Activated T-cell treated with anti-CD3 and anti-CD28 coated beads, Interleukin-2, amount 50 U/mL, for 72 hours (primary cell): ENCODE results near the gene SERPINA9. TPM values are rescaled to one million over a fixed set of nuclear protein-coding genes. Genes with fewer than 3 reads are reported as not detected.

Source experiments
- ATAC-seq, 2 donors: fragments of 150-1000 bp; cut with Tn5 transposase; replicated peaks in 1 of 2; 2 replicates each; pipeline ENCODE4 v1.10.0; 2021; ENCODE audit warnings: moderate library complexity in 2 of 2, mild to moderate bottlenecking in 1 of 2
- DNase-seq, 2 donors: peaks; one replicate each; pipeline ENCODE4 v3.0.0; 2021 to 2022; ENCODE audit warnings: mixed read lengths in 1 of 2
- H3K27ac Mint-ChIP-seq: one replicate; pipeline ENCODE4 v1.8.0; 2022; ENCODE audit warnings: mild to moderate bottlenecking, moderate library complexity, mixed read lengths
- H3K27me3 Mint-ChIP-seq: one replicate; pipeline ENCODE4 v1.8.0; 2022; ENCODE audit warnings: low read depth, mixed read lengths
- H3K36me3 Mint-ChIP-seq, 2 donors: one replicate each; pipeline ENCODE4 v1.8.0; 2022; ENCODE audit warnings: mixed read lengths in 2 of 2, mild to moderate bottlenecking in 1 of 2; ENCODE audit not compliant: insufficient read depth in 2 of 2
- H3K4me1 Mint-ChIP-seq: one replicate; pipeline ENCODE4 v1.8.0; 2022; ENCODE audit warnings: low read depth, mixed read lengths
- H3K4me3 Mint-ChIP-seq, 2 donors: one replicate each; pipeline ENCODE4 v1.8.0; 2022; ENCODE audit warnings: mild to moderate bottlenecking in 2 of 2, mixed read lengths in 2 of 2, moderate library complexity in 2 of 2
- H3K9me3 Mint-ChIP-seq, 2 donors: one replicate each; pipeline ENCODE4 v1.8.0; 2022; ENCODE audit warnings: mixed read lengths in 2 of 2
- total RNA-seq, 2 donors: library from RNA; stranded (reverse); gene quantifications; one replicate each; pipeline ENCODE4 v1.2.3, GENCODE V29; 2022

The SERPINA9 gene
- total RNA-seq, 2 donors from 2014 or later = not detected

GRCh38 chr14:94465042-94465441 lies 11.0 kb downstream of the SERPINA9 start:
- DNase-seq (no peak), ATAC-seq (no peak)
- peaks cover 6% of the 10 kb centered on the region for H3K27me3 Mint-ChIP-seq
- peaks cover 2 to 5% of the 10 kb centered on the region in 2 donors for H3K36me3 Mint-ChIP-seq
- no peaks in the 10 kb centered on the region for H3K4me1 Mint-ChIP-seq
- peaks cover 10 to 17% of the 10 kb centered on the region in 2 donors for H3K9me3 Mint-ChIP-seq
- H3K27ac Mint-ChIP-seq = no peak overlapping the region
- no peak overlapping the region for H3K4me3 Mint-ChIP-seq

- no peak overlapping the region for H3K27ac Mint-ChIP-seq
- peaks cover 6% of the 10 kb centered on the region for H3K27me3 Mint-ChIP-seq
- H3K9me3 Mint-ChIP-seq = peaks cover 10 to 17% of the 10 kb centered on the region in 2 donors
Measured at GRCh38 chr14:94464290-94464689, 11.7 kb downstream of the SERPINA9 start.

GRCh38 chr14:94462763-94463572 lies 13.0 kb downstream of the SERPINA9 start:
- Mint-ChIP-seq H3K9me3 (peaks cover 9 to 15% of the 10 kb centered on the region in 2 donors), H3K4me3 (no peak overlapping the region), H3K27ac (no peak overlapping the region), H3K27me3 (peaks cover 3% of the 10 kb centered on the region), H3K4me1 (no peaks in the 10 kb centered on the region), H3K36me3 (peaks cover 2 to 5% of the 10 kb centered on the region in 2 donors)
- ATAC-seq (no peak), DNase-seq (no peak)

More at GRCh38 chr14:94464290-94464689, 11.7 kb downstream of the SERPINA9 start:
- Mint-ChIP-seq H3K4me1 (no peaks in the 10 kb centered on the region), H3K4me3 (no peak overlapping the region), H3K36me3 (peaks cover 2 to 5% of the 10 kb centered on the region in 2 donors)
- ATAC-seq (no peak), DNase-seq (no peak)

GRCh38 chr14:94462219-94462551 lies 13.8 kb downstream of the SERPINA9 start:
- Mint-ChIP-seq H3K4me1 (no peaks in the 10 kb centered on the region), H3K27ac (no peak overlapping the region), H3K36me3 (peaks cover 2 to 5% of the 10 kb centered on the region in 2 donors), H3K27me3 (no peaks in the 10 kb centered on the region), H3K9me3 (peaks cover 4 to 11% of the 10 kb centered on the region in 2 donors), H3K4me3 (no peak overlapping the region)
- DNase-seq (no peak), ATAC-seq (no peak)

- Mint-ChIP-seq H3K27ac (no peak overlapping the region), H3K36me3 (peaks cover 2 to 5% of the 10 kb centered on the region in 2 donors), H3K4me1 (no peaks in the 10 kb centered on the region), H3K4me3 (no peak overlapping the region), H3K9me3 (peaks cover 5 to 11% of the 10 kb centered on the region in 2 donors), H3K27me3 (peaks cover 3% of the 10 kb centered on the region)
- DNase-seq (no peak), ATAC-seq (no peak)
Measured at GRCh38 chr14:94461526-94462218, 14.3 kb downstream of the SERPINA9 start.

GRCh38 chr14:94460631-94461416 lies 15.2 kb downstream of the SERPINA9 start:
- no peak overlapping the region for H3K4me3 Mint-ChIP-seq
- ATAC-seq (peak in 1 of 2 donors; percentile 50), DNase-seq (no peak)
- no peaks in the 10 kb centered on the region for H3K4me1 Mint-ChIP-seq
- H3K27ac Mint-ChIP-seq = no peak overlapping the region
- peaks cover 2% of the 10 kb centered on the region in 2 donors for H3K36me3 Mint-ChIP-seq
- H3K27me3 Mint-ChIP-seq = peaks cover 9% of the 10 kb centered on the region
- peaks cover 5 to 8% of the 10 kb centered on the region in 2 donors for H3K9me3 Mint-ChIP-seq

GRCh38 chr14:94458558-94459205 lies 17.3 kb downstream of the SERPINA9 start:
- Mint-ChIP-seq H3K27me3 (peaks cover 12% of the 10 kb centered on the region), H3K4me3 (no peak overlapping the region), H3K9me3 (peaks cover 6 to 7% of the 10 kb centered on the region in 2 donors), H3K36me3 (no peaks in the 10 kb centered on the region), H3K4me1 (no peaks in the 10 kb centered on the region), H3K27ac (no peak overlapping the region)
- no peak for ATAC-seq
- DNase-seq = no peak

GRCh38 chr14:94458096-94458495 lies 17.9 kb downstream of the SERPINA9 start:
- Mint-ChIP-seq H3K36me3 (no peaks in the 10 kb centered on the region), H3K4me1 (no peaks in the 10 kb centered on the region), H3K27ac (no peak overlapping the region), H3K4me3 (no peak overlapping the region), H3K27me3 (peaks cover 12% of the 10 kb centered on the region), H3K9me3 (peaks cover 6 to 7% of the 10 kb centered on the region in 2 donors)
- ATAC-seq (no peak), DNase-seq (no peak)

- ATAC-seq = no peak
- Mint-ChIP-seq H3K4me1 (no peaks in the 10 kb centered on the region), H3K36me3 (no peaks in the 10 kb centered on the region), H3K27ac (no peak overlapping the region), H3K4me3 (no peak overlapping the region), H3K27me3 (peaks cover 14% of the 10 kb centered on the region), H3K9me3 (peaks cover 2 to 7% of the 10 kb centered on the region in 2 donors)
- DNase-seq = no peak
Measured at GRCh38 chr14:94455928-94456327, 20.1 kb downstream of the SERPINA9 start.

- Mint-ChIP-seq H3K27ac (no peak overlapping the region), H3K27me3 (peaks cover 23% of the 10 kb centered on the region), H3K4me3 (no peak overlapping the region), H3K9me3 (peaks cover 2 to 7% of the 10 kb centered on the region in 2 donors), H3K36me3 (no peaks in the 10 kb centered on the region), H3K4me1 (no peaks in the 10 kb centered on the region)
- DNase-seq (no peak), ATAC-seq (no peak)
Measured at GRCh38 chr14:94451826-94452225, 24.2 kb downstream of the SERPINA9 start.

GRCh38 chr14:94451091-94451771 lies 24.8 kb downstream of the SERPINA9 start:
- H3K4me1 Mint-ChIP-seq = no peaks in the 10 kb centered on the region
- H3K9me3 Mint-ChIP-seq = peaks cover 2 to 6% of the 10 kb centered on the region in 2 donors
- peaks cover 19% of the 10 kb centered on the region for H3K27me3 Mint-ChIP-seq
- no peak overlapping the region for H3K4me3 Mint-ChIP-seq
- no peaks in the 10 kb centered on the region for H3K36me3 Mint-ChIP-seq
- ATAC-seq = no peak
- H3K27ac Mint-ChIP-seq = no peak overlapping the region
- no peak for DNase-seq

GRCh38 chr14:94450722-94451090 lies 25.3 kb downstream of the SERPINA9 start:
- ATAC-seq (no peak), DNase-seq (no peak)
- Mint-ChIP-seq H3K36me3 (no peaks in the 10 kb centered on the region), H3K4me3 (no peak overlapping the region), H3K27me3 (peaks cover 15% of the 10 kb centered on the region), H3K9me3 (peaks cover 0 to 3% of the 10 kb centered on the region in 2 donors), H3K27ac (no peak overlapping the region), H3K4me1 (no peaks in the 10 kb centered on the region)
